ENCODE results near the gene TRMT1.

Gene TRMT1

DNA sequence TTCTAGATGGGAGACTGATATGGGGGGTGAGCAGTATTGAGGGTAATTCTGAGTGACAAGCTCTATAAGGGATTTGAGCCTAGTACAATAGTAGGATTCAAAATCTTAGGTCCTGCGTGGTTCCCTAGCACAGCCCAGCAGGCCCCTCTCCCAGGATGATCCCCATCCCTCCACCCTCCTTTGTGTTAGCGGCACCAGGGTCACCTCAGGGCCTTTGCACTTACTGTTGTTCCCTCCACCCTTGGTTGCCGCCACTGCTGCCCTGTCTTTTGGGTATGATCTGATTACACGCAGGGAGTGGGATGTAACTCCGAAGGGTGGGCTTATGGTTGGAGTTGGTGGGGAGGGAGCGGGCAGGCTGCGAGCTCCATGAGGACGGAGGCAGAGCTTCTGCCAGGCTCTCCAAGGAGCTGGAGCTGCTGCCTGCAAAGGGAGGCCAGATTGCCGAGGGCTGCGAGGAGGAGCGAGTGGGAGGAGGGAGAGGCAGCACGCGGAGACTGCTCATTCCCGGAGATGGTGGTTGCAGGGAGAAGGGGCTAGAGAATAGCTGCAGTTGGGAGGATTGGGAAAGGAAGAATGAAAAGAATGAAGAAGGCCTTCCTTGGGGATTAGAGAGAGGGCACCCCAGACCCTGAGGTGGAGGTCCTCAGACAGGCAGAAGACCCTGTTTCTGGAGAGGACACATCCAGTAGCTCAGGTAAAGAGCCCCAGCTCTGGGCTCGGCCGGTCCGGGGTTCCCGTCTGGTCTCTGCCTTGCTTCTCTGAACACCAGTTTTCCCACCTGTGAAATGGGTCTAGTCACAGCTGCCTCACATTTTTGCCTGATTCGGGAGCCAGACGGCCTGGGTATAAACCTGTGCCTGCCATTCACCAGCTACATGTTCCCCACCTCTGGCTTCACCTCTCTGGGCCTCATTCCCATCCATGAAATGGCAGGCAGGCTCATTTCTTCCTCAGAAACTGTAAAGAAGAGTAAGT, 6.7 kb upstream of the TRMT1 start:
- DNase-seq, result no peak

DNA sequence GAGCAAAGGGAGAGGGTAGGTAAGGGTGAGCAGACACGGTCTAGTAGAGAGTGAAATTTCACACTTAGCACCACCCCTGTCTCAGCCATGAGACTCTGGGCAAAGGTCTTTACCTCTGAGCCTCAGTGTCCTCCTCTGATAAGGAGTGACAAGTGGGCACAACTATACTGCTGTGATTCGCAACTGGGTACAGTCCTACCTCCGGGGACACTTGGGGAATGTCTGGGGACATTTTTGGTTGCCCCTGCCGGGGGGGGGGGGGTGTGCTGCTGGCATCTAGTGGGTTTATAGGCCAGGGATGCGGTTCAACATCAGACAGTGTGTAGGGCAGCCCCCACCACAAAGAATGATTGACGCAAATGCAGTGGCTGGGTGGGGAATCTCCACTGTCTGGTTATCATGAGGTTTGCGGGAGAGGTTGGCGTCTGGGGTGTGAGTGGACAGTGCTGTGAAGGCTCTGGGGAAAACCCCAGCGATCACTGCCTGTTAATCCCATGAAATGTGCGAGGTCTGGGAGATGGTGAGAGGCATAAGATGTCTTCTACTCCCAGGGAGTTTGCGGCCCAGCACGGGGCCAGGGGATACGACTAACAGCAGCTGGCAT, 5.8 kb upstream of the TRMT1 start:
- no peak for DNase-seq

DNA sequence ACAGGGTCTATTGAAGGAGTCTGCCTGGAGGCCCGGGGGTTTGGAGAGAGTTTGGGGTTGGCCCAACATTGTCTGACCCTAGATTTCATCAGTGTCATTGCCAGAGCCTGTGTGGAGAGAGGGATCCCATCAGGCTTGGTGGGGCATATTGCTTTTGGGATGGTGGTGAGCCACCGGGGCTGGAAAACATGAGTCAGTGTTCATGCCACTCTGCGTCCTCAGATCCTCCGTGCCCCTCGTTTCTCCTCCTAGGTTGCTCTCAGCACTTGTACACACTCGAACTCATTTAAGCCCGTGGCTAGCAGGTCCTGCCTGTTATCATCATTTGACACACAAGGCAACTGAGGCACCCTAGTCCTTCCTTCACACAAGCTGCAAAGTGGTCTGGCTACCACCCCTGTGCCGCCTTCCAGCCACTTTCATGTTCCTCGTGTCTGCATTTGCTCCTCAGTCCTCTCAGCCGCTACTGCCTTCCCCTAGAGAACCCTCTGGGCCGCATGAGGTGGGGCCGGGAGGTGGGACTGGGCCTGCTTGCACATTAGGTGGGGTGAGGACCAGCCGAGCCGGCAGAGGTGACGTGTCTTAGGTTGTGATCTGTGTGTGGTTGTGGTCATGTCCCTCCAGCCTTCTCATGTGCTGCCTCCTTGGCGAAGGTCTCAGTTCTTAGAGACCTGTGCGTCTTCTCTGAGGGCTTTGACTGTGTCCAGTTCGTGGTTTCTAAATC, 5.2 kb upstream of the TRMT1 start:
- no peak for DNase-seq

DNA sequence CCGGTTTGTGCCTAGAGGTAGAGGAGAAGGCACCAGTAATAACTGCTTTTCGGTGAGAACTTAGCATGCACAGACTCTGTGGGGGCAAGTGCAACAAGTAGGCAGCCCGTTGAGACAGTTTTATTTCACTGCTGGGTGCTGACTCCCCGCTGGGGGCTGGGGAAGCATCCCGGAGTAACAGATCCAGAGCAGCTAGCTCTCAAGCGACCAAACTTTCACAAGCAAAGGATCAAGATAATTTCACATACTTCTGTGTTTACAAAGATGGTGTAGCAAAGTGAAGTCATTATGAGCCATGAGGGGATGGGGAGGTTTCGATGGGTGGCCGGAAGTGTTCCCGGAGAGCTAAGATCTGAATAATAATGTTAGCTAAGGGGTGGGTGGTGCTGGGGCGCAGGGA, 4.3 kb upstream of the TRMT1 start:
- DNase-seq, result peak; percentile 73

DNA sequence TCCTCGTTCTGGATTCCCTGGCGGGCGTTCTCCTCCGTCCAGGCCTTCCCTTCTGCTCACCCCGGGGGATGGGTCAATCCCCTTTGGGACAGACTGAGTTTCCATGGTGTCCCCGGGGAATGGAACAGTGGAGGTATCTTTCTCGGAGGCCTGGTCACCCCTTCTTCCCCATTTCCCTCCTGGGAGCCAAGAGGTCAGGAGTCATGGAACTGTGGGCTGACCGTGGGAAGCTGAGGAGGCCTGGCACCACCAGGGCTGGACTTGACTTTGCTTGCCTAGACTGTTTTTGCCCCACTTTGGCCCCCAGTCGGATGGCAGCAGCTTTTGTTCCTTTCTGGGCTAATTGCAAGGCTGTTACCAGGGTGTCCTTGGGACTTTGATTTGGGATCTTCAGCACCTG, 3.5 kb upstream of the TRMT1 start:
- DNase-seq, result no peak

DNA sequence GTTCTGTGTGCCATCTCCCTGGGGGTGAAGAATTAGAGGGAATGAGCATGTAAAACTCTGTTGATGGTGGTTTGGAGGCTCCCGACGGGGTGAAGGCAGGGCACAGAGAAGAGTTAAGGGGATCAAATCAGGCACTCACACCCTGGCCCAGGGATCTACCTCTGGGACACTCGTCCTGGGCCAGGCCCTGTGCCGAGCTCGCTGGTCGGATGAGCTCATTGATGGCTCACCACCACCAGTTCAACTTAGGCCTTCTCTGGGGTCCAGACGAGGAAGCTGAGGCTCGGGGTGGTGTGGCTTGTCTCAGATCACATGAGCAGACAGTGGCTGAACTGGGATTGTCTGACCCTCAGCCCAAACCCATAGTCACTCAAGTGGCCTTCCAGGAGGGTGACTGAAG, 3.1 kb upstream of the TRMT1 start:
- no peak for DNase-seq

DNA sequence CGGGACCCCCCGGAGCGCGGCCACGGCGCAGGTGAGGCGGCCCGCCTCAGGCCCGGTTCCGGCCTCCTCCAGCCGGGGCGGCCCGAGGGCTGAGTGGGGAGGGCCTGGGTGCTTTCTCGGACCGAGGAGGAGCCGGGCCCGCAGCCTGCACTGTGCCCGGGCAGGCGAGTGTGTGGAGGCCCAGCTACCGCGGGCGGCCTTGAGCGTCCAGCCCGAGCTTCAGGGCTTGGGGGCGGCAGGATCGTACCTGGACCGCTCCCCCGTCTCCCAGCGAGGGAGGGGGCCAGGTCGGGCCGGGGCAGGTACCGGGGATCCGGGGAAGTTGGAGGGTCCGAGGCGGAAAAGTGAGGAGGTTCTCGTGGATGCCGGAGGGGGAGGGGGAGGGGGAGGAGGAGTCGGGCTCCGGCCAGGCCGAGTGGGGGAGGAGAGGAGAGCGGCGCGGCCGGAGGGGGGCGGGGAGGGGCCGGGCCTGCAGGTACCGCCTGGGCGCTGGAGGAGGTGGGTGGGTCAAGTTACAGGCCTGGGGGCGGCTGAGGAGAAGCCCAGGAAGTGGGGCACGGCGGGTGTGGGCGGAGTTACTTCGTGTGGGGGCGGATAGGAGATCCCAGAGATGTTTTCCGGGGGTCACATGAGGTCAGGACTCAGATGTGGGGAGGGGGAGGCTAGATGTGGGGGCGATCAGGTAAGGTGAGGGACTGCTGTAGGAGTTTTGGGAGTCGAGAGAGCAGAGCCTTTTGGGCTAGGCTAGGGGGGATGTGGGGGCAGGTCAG, 2.1 kb upstream of the TRMT1 start:
- DNase-seq, result no peak

DNA sequence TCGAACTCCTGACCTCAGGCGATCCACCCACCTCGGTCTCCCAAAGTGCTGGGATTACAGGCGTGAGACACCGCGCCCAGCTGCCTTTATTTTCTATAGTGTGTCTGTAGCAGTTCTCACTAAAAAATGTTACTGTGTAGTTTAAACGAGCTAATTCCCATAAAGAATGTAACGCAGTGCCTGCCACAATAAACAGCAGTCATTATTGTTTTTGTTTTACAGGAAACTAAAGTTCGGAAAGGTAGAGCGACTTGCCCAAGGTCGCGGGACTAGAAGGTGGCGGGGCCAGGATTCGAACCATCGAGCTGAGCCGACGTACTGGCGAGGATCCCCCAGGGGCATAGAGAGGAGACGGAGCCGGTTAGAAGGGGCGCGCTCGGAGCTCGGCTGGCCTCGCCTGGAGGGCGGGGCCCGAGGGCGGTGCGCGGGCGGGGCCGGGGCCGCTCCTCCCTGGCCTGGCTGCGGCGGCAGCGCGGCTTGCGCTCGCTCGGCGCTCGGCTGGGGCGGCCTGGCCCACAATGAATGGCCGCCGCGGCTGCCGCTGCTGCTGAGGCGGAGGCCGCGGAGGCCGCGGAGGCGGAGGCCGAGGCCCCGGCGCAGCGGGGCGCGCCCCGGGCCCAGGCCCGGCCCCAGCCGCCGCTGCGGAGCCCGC, 1.4 kb upstream of the TRMT1 start, which contains the start of gene NACC1:
Gene NACC1, plus strand, starts transcription at position 493 of the 652 bp plus-strand sequence. CDS start 16,944 bp downstream, outside the sequence.
- DNase-seq, result peak; percentile 94

DNA sequence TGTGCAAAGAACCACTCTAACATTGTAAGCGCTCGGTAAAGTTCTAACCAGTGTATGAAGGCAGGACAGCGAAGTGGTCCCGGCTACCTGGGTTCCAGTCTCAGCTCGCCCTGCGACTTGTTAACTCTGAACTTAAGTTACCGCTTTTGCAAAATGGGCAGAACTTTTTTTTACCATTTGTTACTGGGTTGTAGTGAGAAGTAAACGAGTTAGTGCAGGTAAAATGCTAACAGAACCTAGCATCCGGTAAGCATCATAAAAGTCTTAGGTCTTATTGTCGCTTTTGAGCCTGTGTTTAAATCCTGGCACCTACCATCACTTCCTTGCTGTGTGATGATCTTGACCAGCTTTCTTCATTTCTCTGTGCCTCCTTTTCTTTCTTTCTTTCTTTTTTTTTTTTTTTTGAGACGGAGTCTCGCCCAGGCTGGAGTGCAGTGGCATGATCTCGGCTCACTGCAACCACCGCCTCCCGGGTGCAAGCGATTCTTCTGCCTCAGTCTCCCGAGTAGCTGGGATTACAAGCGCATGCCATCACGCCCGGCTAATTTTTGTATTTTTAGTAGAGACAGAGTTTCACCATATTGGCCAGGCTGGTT, 734 bp upstream of the TRMT1 start:
- DNase-seq, result no peak

DNA sequence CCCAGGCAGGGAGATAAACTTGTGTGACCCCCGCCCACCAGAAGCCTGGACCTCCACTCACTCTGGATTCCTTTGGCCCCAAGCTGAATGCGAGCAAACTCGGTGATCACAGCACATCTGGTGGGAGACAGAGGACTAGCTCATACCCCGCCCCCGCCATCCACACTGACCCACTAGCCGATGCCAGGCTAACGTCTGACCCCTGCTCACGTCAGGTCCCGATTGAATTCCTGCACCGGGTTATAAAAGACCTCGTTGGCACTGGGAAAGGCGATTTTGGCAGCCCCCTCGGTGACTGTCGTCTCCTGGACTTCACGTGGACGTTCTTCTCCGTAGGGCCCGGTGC, 631 bp downstream of the TRMT1 start:
- DNase-seq, result no peak

DNA sequence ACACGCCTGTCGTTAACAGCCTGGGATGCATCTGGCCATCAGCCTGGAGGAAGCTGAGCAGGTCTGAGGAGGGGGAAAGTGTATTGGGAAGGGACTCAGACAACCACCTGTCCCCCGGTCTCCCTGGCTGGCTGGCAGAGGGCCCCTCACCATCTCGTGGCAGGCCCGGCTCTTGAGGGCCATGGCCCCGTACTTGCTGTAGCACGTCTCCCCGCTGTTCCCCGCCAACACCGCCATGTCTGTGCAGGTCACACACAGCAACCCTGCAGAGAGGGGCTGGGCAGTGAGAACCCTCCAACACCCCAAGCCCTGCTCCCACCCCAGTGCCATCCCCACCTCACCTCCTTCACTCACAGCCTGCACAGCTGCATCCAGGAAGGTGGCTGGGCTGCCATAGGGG, 4.0 kb downstream of the TRMT1 start:
- DNase-seq, result no peak

DNA sequence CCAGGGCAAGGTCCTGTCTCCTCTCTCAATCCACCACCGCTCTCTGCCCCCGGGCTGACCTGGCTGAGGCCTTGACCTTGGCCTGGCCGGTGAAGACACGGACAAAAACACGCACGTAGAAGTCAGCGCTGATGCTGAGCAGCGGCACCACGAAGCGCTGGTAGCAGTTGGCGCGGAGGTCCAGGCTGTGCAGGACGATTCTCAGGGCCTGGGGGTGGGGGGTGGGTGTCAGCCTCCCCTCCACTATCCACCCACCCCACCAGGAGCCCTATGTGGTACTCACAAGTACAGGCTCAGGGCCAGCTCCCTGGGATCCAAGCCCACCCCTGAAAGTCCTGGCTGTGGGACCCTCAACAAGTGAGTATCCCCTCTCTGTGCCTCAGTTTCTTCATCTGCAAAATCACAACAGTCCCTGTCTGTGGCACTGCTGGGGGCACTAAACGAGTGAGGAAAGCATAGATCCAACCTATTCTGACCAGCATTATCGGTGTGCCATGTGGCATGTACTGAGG, 6.4 kb downstream of the TRMT1 start:
- no peak for DNase-seq

DNA sequence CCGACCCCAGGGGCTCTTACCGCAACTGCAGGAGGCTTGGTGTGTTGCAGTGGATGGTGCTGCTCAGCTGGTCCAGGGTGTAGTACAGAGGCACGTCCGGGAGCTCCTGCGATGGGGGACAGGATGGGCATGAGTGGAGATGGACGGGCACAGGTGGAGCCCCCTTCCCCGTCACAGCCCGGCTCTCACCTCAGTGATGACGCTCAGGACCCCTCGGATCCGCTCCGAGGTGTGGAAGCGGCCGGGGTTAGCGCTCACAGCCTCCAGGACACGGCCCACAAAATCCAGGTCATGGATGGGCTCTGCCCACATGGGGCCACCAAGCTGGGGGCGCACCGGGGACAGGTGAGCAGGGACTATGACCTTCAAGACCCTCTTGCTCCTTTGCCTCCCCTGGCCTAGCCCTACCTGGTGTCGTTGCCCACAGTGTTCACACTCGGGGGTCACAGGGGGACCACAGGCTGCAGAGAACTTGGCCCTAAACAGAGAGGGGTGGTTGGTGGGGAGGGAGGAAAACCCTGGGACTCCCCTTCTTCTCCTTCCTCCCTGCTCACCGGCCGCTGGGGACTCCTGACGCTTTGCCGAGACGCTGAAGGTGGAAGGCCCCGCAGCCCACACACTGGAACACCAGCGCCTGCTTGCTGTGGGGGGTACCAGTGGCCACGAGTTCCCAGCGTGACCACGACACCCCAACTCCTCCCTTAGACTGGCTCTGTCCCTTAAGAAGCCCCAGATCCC, 7.0 kb downstream of the TRMT1 start:
- DNase-seq, result no peak

DNA sequence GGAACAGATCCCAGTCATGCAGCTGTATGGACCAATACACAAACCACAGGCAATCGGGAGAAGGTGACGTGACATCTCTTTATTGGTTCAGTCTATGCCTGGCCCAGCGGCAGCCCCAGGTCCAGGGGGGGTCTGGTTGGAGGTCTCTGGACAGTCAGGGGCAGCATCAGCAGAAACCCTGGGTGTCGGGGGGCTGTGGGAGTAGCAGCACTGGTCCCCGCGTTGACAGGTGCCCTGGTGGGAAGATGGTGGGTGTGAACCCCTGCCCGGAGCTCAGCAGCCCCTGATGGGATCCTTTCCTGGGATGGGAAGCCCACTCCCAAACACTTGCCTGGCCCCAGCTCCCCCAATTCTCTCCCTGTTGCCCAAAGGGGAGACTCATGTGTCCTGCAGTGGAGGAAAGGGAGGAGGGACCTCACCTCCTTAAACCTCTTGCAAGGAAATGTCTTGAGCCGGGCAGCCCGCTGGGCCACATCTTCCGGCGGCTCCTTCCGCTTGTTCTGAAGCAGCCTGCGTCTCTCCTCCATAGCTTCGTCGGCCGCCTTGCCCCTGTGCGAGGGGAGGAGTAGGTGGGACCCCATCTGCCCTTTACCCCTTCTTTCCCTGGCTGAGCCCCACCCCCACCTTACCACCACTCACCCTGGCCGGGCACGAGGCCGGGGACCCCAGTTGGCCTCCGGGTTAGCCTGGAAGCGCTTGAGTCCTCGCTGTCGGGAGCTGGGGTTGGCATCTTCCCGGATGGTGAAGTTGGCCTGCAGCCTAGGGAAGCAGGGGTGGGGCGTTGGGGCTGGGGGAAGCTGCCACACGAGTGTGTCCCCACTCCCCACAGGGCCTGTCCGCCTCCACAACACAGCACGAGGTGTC, 11.5 kb downstream of the TRMT1 start:
- no peak for DNase-seq

DNA sequence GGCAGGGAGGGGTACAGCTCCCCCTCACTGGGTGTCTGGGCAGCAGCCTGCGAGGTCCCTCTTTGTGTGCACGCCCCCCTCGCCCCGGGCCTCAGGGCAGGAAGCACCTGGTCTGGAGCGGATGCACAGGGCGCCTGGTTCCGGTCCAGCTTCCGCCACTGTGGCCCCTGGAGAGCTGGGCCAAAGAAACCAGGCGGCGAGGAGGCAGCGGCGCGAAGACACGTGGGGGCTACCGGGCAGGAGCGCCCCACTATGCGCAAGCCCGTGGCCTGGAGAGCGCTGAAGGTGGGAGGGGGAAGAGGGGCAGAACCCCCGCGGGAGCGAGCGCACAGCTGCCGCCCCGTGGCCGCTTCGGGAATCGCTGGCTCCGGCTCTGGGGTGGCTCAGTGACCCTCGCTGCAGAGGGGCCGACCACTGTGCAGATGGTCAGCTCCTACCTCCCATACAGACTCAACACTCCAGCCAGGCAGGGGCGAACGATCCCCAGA, 12.1 kb downstream of the TRMT1 start:
- no peak for DNase-seq

DNA sequence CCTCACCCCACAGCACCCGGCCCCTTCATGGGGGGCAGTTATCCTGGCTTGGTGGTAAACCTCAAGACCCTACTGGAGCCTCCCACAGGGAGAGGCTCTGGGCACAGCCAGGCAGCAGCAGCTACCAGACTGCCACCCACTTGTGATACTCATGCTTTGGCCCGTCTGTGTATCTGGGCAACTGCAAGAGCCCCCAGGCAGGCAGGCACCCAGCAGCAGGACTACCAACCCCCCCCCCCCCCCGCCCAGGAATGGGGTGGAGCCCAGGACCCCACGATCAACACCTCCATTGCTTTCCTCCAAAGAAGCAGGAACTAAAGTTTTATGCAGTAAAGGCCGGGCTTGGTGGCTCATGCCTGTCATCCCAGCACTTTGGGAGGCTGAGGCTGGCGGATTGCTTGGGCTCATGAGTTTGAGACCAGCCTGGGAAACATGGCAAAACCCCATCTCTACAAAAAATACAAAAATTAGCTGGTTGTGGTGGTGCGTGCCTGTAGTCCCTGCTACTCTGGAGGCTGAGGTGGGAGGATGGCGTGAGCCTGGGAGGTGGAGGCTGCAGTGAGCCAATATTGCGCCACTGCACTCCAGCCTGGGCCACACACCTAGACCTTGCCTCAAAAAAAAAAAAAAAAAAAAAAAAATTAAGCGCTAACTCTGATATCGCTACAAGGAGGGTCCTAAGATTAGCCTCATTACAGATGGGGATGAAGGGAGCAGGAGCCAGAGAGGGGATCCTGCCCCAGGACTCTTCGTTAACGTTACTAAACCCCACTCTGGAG, 12.8 kb downstream of the TRMT1 start:
- no peak for DNase-seq

DNA sequence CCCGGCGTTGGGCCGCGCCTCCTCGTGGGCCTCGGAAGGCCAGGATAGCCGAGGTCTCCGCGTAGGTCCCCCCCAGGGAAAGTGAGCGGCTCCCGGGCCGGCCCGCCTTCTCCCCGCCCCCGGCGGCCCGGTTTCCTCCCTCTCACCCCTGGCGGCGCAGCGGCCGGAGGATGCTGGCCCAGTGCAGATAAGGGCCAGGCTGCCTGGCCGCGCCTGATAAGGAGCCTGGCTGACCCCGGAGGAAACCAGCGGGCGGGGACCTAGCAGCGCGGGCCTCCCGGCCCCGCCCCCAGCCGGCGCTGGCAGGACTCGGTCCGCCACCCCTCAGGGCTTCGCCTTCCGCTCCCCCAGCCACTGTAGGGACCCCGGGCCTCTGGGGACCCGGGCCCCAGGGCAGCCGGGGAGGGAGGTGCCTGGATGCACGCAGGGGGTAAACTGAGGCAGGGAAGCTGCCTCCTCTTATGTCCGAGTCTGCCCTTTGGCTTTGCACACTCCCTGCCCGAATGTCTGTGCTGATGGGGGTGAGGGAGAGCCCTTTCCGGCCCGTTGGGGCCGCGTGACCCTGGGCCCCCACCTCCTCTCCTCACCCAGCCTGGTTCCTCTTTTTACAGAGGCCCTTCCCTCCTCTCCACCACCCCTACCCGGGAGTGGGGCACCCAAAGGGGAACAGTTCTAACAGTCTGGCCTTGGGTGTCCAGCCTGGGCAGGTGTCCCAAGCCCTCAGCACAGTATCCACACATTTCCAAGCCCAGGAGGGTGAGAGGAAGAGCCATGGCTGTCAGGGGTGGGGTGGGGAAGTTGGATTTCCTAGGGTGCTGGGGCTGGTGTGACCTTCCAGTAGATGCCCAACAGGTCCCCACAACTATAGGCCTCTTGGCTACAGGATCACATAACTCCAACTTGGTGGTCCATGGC, 13.6 kb downstream of the TRMT1 start, which contains the start of gene LYL1:
Gene LYL1, minus strand, starts transcription at position 193 of the 915 bp plus-strand sequence. CDS start 1,687 bp downstream, outside the sequence.
- DNase-seq, result no peak

DNA sequence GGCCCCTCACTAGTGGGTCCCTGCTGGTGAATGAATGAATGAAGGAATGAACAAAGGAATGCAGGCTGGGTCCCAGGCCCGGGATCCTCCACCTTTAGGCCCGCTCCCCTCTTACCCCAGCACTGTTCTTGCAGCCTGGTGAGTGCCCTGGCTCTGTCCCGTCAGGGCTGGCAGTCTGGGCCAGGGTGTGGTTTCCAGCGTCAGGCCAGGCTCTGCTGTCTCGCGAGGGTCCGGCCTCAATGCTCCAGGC, 14.2 kb downstream of the TRMT1 start:
- no peak for DNase-seq

All from HCEC 1CT (cell line).